Peyer's patch (tissue), 4 donors: ENCODE data around the gene MERTK.

ENCODE experiments used
- CTCF ChIP-seq, 6 experiments: fragments of 450-650 bp in 4 of 6; fragments of 200-600 bp in 2 of 6; sonication (generic) in 1 of 6; IDR thresholded peaks; one replicate each; pipeline ENCODE4 v1.5.1; 2017 to 2019; ENCODE audit warnings: antibody characterized with exemption in 6 of 6, mild to moderate bottlenecking in 3 of 6, moderate library complexity in 1 of 6
- POLR2A ChIP-seq, 2 donors: fragments of 450-650 bp; IDR thresholded peaks; one replicate each; pipeline ENCODE4 v1.5.1; 2017; ENCODE audit warnings: antibody characterized with exemption in 2 of 2, mild to moderate bottlenecking in 2 of 2, moderate library complexity in 2 of 2

DNA sequence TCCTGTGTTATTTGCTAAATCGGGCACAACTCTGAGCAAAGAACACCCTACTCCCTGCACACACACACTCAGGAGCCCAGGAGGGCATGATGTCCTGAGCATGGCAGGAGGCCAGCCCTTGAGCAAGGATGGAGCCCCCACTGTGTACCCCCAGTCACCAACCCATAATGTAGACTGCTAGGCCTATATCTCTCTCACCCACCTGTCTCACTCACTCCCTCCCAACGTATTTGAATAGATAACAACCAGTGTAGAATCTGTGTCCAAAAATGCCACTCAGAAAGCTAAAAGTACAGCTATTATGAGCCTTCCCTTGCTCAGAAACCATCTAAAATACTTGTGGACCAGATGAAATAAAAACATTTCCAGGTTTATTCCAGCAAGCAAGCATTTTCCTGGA is 29.3 kb downstream of the MERTK start:
- TF ChIP-seq CTCF (IDR thresholded peaks at IDR 0.05), result no peak
- no peak for TF ChIP-seq POLR2A (IDR thresholded peaks at IDR 0.05)
